K562 (cell line): ENCODE measurements around the gene TBX6. TPM values are rescaled to one million over a fixed set of nuclear protein-coding genes. Genes with fewer than 3 reads are reported as not detected.

Experiments used
- CTBP1 ChIP-seq: fragments of 450-650 bp; IDR thresholded peaks from 2 replicates; pipeline ENCODE4 v1.6.1; 2016; ENCODE audit warnings: borderline replicate concordance
- FOXA3 ChIP-seq, 2 experiments: fragments of 450-650 bp in 1 of 2; sonication (generic) in 1 of 2; formaldehyde crosslinking; IDR thresholded peaks in 1 of 2; conservative IDR thresholded peaks in 1 of 2; 2 replicates each; pipeline versions ENCODE4 v1.4.0 to v1.8.0; 2020 to 2022; ENCODE audit warnings: mild to moderate bottlenecking in 2 of 2, missing genetic modification reagents in 1 of 2
- FOXK2 ChIP-seq, 2 experiments: fragments of 450-650 bp; IDR thresholded peaks in 1 of 2; conservative IDR thresholded peaks in 1 of 2; 2 replicates each; pipeline ENCODE4 v1.6.1; 2016; ENCODE audit warnings: low read depth in 2 of 2, mild to moderate bottlenecking in 1 of 2
- SNRNP70 ChIP-seq: fragments of 200-400 bp; formaldehyde crosslinking; optimal IDR thresholded peaks from 2 replicates; pipeline ENCODE3; 2017; ENCODE audit warnings: low read depth, low read length
- ZNF398 ChIP-seq: fragments of 250-450 bp; sonication (Bioruptor Pico); IDR thresholded peaks from 2 replicates; pipeline ENCODE4 v1.8.0; 2021; ENCODE audit warnings: moderate library complexity, mild to moderate bottlenecking, inconsistent platforms
- ZNF592 ChIP-seq: fragments of 450-650 bp; IDR thresholded peaks from 2 replicates; pipeline ENCODE4 v1.6.1; 2017; ENCODE audit warnings: antibody characterized with exemption, mild to moderate bottlenecking
- polyA plus RNA-seq, 8 experiments: library from polyadenylated mRNA; depleted of rRNA in 4 of 8; stranded (reverse) in 5 of 8; unstranded in 3 of 8; fragments of >200 nt; fragmentation: Nextera tagmentation in 2 of 8; fragmentation: Illumina TruSeq in 1 of 8; extraction: Ambion mirVana in 2 of 8; extraction: Trizol in 1 of 8; gene quantifications; 2 replicates each; pipeline versions ENCODE4 v1.2.1 to v1.2.3, GENCODE V29; 2011 to 2014; ENCODE audit warnings: inconsistent platforms in 1 of 8, missing spikeins in 1 of 8
- total RNA-seq, 7 experiments: library from RNA; depleted of rRNA in 6 of 7; stranded (reverse); fragments of >200 nt in 6 of 7; fragmentation: Illumina TruSeq in 2 of 7; extraction: Trizol in 2 of 7; gene quantifications; 2 replicates each; pipeline versions ENCODE4 v1.2.1 to v1.2.3, GENCODE V29; 2011 to 2021; ENCODE audit warnings: low replicate concordance in 1 of 7
- TF ChIP-seq, protein P1 (sequence below): fragments of 450-650 bp; IDR thresholded peaks from 2 replicates; pipeline ENCODE4 v1.6.1; 2016; ENCODE audit warnings: mild to moderate bottlenecking, moderate library complexity

TBX6 gene
- total and polyA plus RNA-seq, 9 of the 15 experiments (the other 6 are each of a cell fraction or from before 2014, with no cell fraction given) = 0.07 to 0.58 (median 0.11) TPM; not detected in 2

DNA sequence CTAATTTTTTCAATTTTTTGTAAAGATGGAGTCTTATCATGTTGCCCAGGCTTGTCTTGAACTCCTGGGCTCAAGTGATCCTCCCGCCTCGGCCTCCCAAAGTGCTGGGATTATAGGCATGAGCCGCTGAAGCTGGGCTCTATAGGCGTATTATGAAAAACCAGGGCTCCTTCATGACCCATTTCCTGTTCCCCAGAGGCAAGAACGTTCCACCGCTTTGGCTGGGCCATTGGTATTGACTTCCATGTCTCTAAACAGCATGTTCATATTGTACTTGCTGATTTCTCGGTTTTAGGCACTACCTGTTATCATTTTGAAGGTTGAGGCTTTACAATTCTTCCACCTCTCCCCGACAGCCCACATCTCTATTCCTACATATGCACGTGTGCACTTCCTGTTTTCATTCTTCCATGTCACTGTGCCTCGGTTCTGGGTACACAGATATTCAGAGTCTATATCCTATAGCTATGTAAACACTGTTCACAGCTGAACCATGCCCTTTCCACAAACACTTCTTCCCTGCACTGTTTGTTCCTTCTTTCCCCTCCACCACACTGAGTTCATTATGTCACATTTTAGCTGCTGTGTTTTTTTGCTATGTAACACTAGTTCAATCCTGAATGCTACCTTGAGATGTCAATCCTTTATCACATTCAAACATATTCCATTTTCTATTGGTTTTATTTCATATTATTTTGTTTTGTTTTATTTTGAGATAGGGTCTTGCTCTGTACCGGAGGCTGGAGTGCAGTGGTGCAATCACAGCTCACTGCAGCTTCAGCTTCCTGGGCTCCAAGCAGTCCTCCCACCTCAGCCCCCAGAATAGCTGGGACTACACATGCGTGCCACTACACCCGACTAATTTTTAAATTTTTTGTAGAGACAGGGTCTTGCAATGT is 48.1 kb upstream of the TBX6 start (continued):
- TF ChIP-seq ZNF592 (peak; percentile 49; the same call in 1 of the 2 replicates), SNRNP70 (no peak), ZNF398 (no peak), FOXA3 (CRISPR knock-in tag; conservative IDR thresholded peaks at IDR 0.05 in 1 of 2, IDR thresholded peaks at IDR 0.05 in 1 of 2) (peak in 1 of 2 experiments; percentile 81; a peak in 2 of 4 replicates), CTBP1 (peak; percentile 13; the same call in 1 of the 2 replicates), FOXK2 (conservative IDR thresholded peaks at IDR 0.05 in 1 of 2, IDR thresholded peaks at IDR 0.05 in 1 of 2; ENCODE audit: low read depth in 2 of 2) (peak; percentile 86 to 91)
- TF ChIP-seq, protein P1, sequence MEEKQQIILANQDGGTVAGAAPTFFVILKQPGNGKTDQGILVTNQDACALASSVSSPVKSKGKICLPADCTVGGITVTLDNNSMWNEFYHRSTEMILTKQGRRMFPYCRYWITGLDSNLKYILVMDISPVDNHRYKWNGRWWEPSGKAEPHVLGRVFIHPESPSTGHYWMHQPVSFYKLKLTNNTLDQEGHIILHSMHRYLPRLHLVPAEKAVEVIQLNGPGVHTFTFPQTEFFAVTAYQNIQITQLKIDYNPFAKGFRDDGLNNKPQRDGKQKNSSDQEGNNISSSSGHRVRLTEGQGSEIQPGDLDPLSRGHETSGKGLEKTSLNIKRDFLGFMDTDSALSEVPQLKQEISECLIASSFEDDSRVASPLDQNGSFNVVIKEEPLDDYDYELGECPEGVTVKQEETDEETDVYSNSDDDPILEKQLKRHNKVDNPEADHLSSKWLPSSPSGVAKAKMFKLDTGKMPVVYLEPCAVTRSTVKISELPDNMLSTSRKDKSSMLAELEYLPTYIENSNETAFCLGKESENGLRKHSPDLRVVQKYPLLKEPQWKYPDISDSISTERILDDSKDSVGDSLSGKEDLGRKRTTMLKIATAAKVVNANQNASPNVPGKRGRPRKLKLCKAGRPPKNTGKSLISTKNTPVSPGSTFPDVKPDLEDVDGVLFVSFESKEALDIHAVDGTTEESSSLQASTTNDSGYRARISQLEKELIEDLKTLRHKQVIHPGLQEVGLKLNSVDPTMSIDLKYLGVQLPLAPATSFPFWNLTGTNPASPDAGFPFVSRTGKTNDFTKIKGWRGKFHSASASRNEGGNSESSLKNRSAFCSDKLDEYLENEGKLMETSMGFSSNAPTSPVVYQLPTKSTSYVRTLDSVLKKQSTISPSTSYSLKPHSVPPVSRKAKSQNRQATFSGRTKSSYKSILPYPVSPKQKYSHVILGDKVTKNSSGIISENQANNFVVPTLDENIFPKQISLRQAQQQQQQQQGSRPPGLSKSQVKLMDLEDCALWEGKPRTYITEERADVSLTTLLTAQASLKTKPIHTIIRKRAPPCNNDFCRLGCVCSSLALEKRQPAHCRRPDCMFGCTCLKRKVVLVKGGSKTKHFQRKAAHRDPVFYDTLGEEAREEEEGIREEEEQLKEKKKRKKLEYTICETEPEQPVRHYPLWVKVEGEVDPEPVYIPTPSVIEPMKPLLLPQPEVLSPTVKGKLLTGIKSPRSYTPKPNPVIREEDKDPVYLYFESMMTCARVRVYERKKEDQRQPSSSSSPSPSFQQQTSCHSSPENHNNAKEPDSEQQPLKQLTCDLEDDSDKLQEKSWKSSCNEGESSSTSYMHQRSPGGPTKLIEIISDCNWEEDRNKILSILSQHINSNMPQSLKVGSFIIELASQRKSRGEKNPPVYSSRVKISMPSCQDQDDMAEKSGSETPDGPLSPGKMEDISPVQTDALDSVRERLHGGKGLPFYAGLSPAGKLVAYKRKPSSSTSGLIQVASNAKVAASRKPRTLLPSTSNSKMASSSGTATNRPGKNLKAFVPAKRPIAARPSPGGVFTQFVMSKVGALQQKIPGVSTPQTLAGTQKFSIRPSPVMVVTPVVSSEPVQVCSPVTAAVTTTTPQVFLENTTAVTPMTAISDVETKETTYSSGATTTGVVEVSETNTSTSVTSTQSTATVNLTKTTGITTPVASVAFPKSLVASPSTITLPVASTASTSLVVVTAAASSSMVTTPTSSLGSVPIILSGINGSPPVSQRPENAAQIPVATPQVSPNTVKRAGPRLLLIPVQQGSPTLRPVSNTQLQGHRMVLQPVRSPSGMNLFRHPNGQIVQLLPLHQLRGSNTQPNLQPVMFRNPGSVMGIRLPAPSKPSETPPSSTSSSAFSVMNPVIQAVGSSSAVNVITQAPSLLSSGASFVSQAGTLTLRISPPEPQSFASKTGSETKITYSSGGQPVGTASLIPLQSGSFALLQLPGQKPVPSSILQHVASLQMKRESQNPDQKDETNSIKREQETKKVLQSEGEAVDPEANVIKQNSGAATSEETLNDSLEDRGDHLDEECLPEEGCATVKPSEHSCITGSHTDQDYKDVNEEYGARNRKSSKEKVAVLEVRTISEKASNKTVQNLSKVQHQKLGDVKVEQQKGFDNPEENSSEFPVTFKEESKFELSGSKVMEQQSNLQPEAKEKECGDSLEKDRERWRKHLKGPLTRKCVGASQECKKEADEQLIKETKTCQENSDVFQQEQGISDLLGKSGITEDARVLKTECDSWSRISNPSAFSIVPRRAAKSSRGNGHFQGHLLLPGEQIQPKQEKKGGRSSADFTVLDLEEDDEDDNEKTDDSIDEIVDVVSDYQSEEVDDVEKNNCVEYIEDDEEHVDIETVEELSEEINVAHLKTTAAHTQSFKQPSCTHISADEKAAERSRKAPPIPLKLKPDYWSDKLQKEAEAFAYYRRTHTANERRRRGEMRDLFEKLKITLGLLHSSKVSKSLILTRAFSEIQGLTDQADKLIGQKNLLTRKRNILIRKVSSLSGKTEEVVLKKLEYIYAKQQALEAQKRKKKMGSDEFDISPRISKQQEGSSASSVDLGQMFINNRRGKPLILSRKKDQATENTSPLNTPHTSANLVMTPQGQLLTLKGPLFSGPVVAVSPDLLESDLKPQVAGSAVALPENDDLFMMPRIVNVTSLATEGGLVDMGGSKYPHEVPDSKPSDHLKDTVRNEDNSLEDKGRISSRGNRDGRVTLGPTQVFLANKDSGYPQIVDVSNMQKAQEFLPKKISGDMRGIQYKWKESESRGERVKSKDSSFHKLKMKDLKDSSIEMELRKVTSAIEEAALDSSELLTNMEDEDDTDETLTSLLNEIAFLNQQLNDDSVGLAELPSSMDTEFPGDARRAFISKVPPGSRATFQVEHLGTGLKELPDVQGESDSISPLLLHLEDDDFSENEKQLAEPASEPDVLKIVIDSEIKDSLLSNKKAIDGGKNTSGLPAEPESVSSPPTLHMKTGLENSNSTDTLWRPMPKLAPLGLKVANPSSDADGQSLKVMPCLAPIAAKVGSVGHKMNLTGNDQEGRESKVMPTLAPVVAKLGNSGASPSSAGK = peak; percentile 52
